Measurements from ENCODE around the gene FAM180B. TPM values are rescaled to one million over a fixed set of nuclear protein-coding genes. Genes with fewer than 3 reads are reported as not detected.

FAM180B gene
- total RNA-seq, 1 experiment from 2014 or later: not detected

GRCh38 chr11:47586098-47586855 lies at the start of gene FAM180B (continued):
- TF ChIP-seq EZH2phosphoT487 (IDR thresholded peaks at IDR 0.05; ENCODE audit: borderline replicate concordance) (no peak), CBX3 (IDR thresholded peaks at IDR 0.05; ENCODE audit: low read depth) (no peak)

- H3K9me2 ChIP-seq (ENCODE audit: insufficient read depth): no peaks in the 10 kb centered on the region
- intact Hi-C loops (cut with micrococcal nuclease): no loop called here
- H3K36me3 ChIP-seq (ENCODE audit: control insufficient read depth in 1 of 2, insufficient read depth in 2 of 2, low read length in 2 of 2): no peaks in the 10 kb centered on the region; a peak in 1 of 4 replicates
- CTCF ChIA-PET: no interaction called here
- BruUV-seq (replicated peaks): no TSS peak
- no peaks in the 10 kb centered on the region for H3K9me3 ChIP-seq (ENCODE audit: control insufficient read depth in 1 of 2, insufficient read depth in 1 of 2, low read depth in 1 of 2, low read length in 2 of 2)
- H2AFZ ChIP-seq (ENCODE audit: low read depth, low read length, poor library complexity, severe bottlenecking): no peak overlapping the region
- RAD21 ChIA-PET (ENCODE audit: low non-redundant PET in 1 of 2, low total read pairs in 2 of 2, uncharacterized antibody in 2 of 2, unreplicated experiment in 2 of 2): no interaction called here
- no peak overlapping the region for H3K4me2 ChIP-seq (ENCODE audit: low read length)
- H3K9ac ChIP-seq (ENCODE audit: low read length): no peak overlapping the region
- H3K27ac ChIP-seq (ENCODE audit: low read depth, low read length): no peak overlapping the region
- ATAC-seq (no peak), DNase-seq (ENCODE audit: low read depth, low spot score) (no peak)
- H3K4me3 ChIP-seq (replicated peaks in 1 of 2; ENCODE audit: low read depth in 1 of 2, low read length in 2 of 2): no peak overlapping the region
- TF ChIP-seq SRF (IDR thresholded peaks at IDR 0.05; ENCODE audit: low read depth) (no peak), SP1 (IDR thresholded peaks at IDR 0.05; ENCODE audit: low read depth) (no peak), CTCF (IDR thresholded peaks at IDR 0.05 in 2 of 3, conservative IDR thresholded peaks at IDR 0.05 in 1 of 3; ENCODE audit: borderline replicate concordance in 1 of 3, insufficient read depth in 1 of 3, low read depth in 2 of 3, low read length in 2 of 3) (no peak), CBX3 (IDR thresholded peaks at IDR 0.05; ENCODE audit: low read depth) (no peak), EGR1 (IDR thresholded peaks at IDR 0.05; ENCODE audit: low read depth) (no peak), POLR2A (IDR thresholded peaks at IDR 0.05; ENCODE audit: borderline replicate concordance, extremely low read depth, insufficient read depth, insufficient read length) (no peak), FOSL1 (IDR thresholded peaks at IDR 0.05; ENCODE audit: low read depth) (no peak), POLR2AphosphoS5 (IDR thresholded peaks at IDR 0.05; ENCODE audit: low read depth, low read length) (no peak), ELF1 (IDR thresholded peaks at IDR 0.05; ENCODE audit: borderline replicate concordance, low read depth) (no peak), ZFX (IDR thresholded peaks at IDR 0.05) (no peak), SIN3A (IDR thresholded peaks at IDR 0.05; ENCODE audit: low read depth) (no peak)
- peaks cover 26% of the 10 kb centered on the region; the same call in 1 of the 2 replicates for H4K20me1 ChIP-seq (ENCODE audit: insufficient read depth)
- H3K79me2 ChIP-seq (ENCODE audit: insufficient read depth, low read length): peaks cover 100% of the 10 kb centered on the region
- peaks cover 14 to 26% of the 10 kb centered on the region in 2 experiments; a peak in 3 of 4 replicates for H3K4me1 ChIP-seq (ENCODE audit: control insufficient read depth in 1 of 2, insufficient read depth in 2 of 2, low read length in 2 of 2)
- no peaks in the 10 kb centered on the region for H3K27me3 ChIP-seq (ENCODE audit: insufficient read depth, low read length)
- POLR2A ChIA-PET: interaction anchor here (1.4 kb wide), 1 partner anchor 15 kb away, joined by 3 read pairs; no protein-coding TSS in a partner anchor
Observed at GRCh38 chr11:47536915-47537314, 49.6 kb upstream of the FAM180B start.
